SU-DHL-6 (cell line): ENCODE measurements around the gene CHD1L.

ENCODE experiments used
- H2AFZ ChIP-seq: fragments of 200-600 bp; sonication (generic); 2 replicates; pipeline ENCODE4 v1.6.1; 2014; ENCODE audit warnings: low read depth, mild to moderate bottlenecking, moderate library complexity, mixed read lengths, antibody characterized with exemption, low read length; ENCODE audit not compliant: severe bottlenecking
- H3F3A ChIP-seq: fragments of 200-600 bp; shearing (Covaris generic); 2 replicates; pipeline ENCODE4 v1.6.0; 2016; ENCODE audit warnings: antibody characterized with exemption, mild to moderate bottlenecking; ENCODE audit not compliant: insufficient read depth
- H3K27ac ChIP-seq: fragments of 200-600 bp; sonication (generic); 2 replicates; pipeline ENCODE4 v1.5.1; 2016; ENCODE audit warnings: low read depth, mild to moderate bottlenecking, low read length, moderate library complexity, mixed read lengths
- H3K27me3 ChIP-seq: fragments of 200-600 bp; sonication (generic), shearing (Covaris generic); 2 replicates; pipeline ENCODE4 v1.6.0; 2014; ENCODE audit warnings: mild to moderate bottlenecking, low read length
- H3K36me3 ChIP-seq: fragments of 200-600 bp; sonication (generic); 2 replicates; pipeline ENCODE4 v1.6.1; 2014; ENCODE audit warnings: mild to moderate bottlenecking, low read length, mixed read lengths
- H3K4me2 ChIP-seq: fragments of 300-600, 200-600 bp; shearing (Covaris generic), sonication (generic); 2 replicates; pipeline ENCODE4 v1.6.0; 2014; ENCODE audit warnings: low read length, low read depth, mild to moderate bottlenecking; ENCODE audit not compliant: poor library complexity, severe bottlenecking
- H3K4me3 ChIP-seq: fragments of 200-600 bp; sonication (generic); 2 replicates; pipeline ENCODE4 v1.5.1; 2014; ENCODE audit warnings: antibody characterized with exemption, low read length, mild to moderate bottlenecking, mixed read lengths; ENCODE audit not compliant: insufficient read depth, poor library complexity, severe bottlenecking
- H3K79me2 ChIP-seq: fragments of 200-600 bp; sonication (generic); 2 replicates; pipeline ENCODE4 v1.6.1; 2014; ENCODE audit warnings: mild to moderate bottlenecking, low read length, moderate library complexity; ENCODE audit not compliant: insufficient read depth
- H3K9ac ChIP-seq: fragments of 200-600 bp; sonication (generic); 2 replicates; pipeline ENCODE4 v1.7.0; 2014; ENCODE audit warnings: mild to moderate bottlenecking, low read length
- H3K9me2 ChIP-seq: fragments of 200-600 bp; sonication (generic); replicated peaks from 2 replicates; pipeline ENCODE4 v1.6.1; 2014; ENCODE audit warnings: low read length; ENCODE audit not compliant: insufficient read depth
- H3K9me3 ChIP-seq: fragments of 200-600 bp; sonication (generic); 2 replicates; pipeline ENCODE4 v1.6.1; 2014; ENCODE audit warnings: low read length, mixed read lengths; ENCODE audit not compliant: insufficient read depth
- H4K20me1 ChIP-seq: fragments of 200-600 bp; sonication (generic); 2 replicates; pipeline ENCODE4 v1.6.1; 2014; ENCODE audit warnings: low read depth, mild to moderate bottlenecking, antibody characterized with exemption, low read length, moderate library complexity, mixed read lengths
- CTCF ChIP-seq: fragments of 200-600 bp; sonication (generic); IDR thresholded peaks from one replicate; pipeline ENCODE4 v1.5.1; 2017; ENCODE audit warnings: antibody characterized with exemption, mild to moderate bottlenecking, low read length, moderate library complexity; ENCODE audit not compliant: insufficient read depth, poor library complexity, severe bottlenecking
- EZH2phosphoT487 ChIP-seq: fragments of 200-600 bp; sonication (generic), shearing (Covaris generic); conservative IDR thresholded peaks from 2 replicates; pipeline ENCODE4 v1.6.1; 2018; ENCODE audit warnings: mild to moderate bottlenecking, antibody characterized with exemption, low read length, moderate library complexity, mixed read lengths

Gene CHD1L

DNA sequence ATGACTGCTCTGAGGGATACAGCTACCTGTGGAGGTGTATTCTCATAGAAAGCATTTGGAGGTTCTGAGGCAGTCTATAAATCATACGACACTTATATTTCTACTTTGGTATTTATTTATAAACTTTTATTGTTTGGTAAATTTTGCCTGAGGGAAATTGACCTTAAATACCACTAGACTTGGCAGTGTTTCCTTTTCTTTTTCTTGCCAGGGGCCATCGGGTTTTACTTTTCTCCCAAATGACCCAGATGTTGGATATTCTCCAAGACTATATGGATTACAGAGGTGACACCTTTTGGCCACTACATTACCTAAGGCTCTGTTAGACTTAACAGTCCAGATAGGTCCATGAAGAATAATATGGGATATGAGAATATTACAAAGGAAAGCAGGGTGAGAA is 28.2 kb downstream of the CHD1L start:
- H3K4me2 ChIP-seq: no peak overlapping the region
- H3K9me3 ChIP-seq: no peaks in the 10 kb centered on the region
- H3K9ac ChIP-seq: no peak overlapping the region
- H3F3A ChIP-seq: no peaks in the 10 kb centered on the region
- H3K36me3 ChIP-seq: peaks cover 10% of the 10 kb centered on the region
- no peak overlapping the region for H3K27ac ChIP-seq
- H4K20me1 ChIP-seq: no peaks in the 10 kb centered on the region
- H3K79me2 ChIP-seq: no peaks in the 10 kb centered on the region
- no peaks in the 10 kb centered on the region for H3K27me3 ChIP-seq
- H2AFZ ChIP-seq: no peak overlapping the region
- TF ChIP-seq EZH2phosphoT487 (no peak), CTCF (no peak)
- H3K9me2 ChIP-seq: no peaks in the 10 kb centered on the region
- no peak overlapping the region for H3K4me3 ChIP-seq

DNA sequence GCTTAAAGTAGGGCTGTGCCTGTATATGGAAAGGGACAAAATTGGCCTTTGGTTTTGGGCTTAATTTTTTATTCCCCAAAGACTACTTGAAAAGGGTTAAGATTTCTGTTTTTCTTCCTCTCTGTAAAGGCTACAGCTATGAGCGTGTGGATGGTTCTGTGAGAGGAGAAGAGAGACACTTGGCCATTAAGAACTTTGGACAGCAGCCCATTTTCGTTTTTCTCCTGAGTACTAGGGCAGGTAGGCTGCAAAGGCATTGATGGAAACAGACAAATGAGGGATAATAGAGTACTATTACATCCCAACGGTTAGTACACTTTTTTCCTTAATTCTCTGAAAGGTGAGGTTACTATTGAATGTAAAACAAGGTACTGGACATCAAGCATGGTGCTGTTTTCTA is 29.6 kb downstream of the CHD1L start:
- H3F3A ChIP-seq: no peaks in the 10 kb centered on the region
- H3K4me2 ChIP-seq: no peak overlapping the region
- no peaks in the 10 kb centered on the region for H3K9me2 ChIP-seq
- TF ChIP-seq CTCF (no peak), EZH2phosphoT487 (no peak)
- peaks cover 10% of the 10 kb centered on the region for H3K36me3 ChIP-seq
- no peaks in the 10 kb centered on the region for H4K20me1 ChIP-seq
- H3K79me2 ChIP-seq: no peaks in the 10 kb centered on the region
- no peak overlapping the region for H2AFZ ChIP-seq
- no peak overlapping the region for H3K9ac ChIP-seq
- H3K27me3 ChIP-seq: no peaks in the 10 kb centered on the region
- no peak overlapping the region for H3K4me3 ChIP-seq
- no peaks in the 10 kb centered on the region for H3K9me3 ChIP-seq
- no peak overlapping the region for H3K27ac ChIP-seq

- no peak for TF ChIP-seq EZH2phosphoT487
- TF ChIP-seq CTCF: peak; percentile 47
- Histone ChIP-seq H3K9ac (no peak overlapping the region), H3K9me2 (no peaks in the 10 kb centered on the region), H3F3A (no peaks in the 10 kb centered on the region), H3K79me2 (no peaks in the 10 kb centered on the region), H3K4me2 (no peak overlapping the region), H4K20me1 (no peaks in the 10 kb centered on the region), H3K36me3 (peaks cover 10% of the 10 kb centered on the region), H2AFZ (no peak overlapping the region), H3K27ac (no peak overlapping the region), H3K4me3 (no peak overlapping the region), H3K27me3 (no peaks in the 10 kb centered on the region), H3K9me3 (no peaks in the 10 kb centered on the region)
Observed at GRCh38 chr1:147273409-147274336, 31.2 kb downstream of the CHD1L start.
